Suppressor macrophage treated with lipopolysaccharide for 1 hour (primary cell): ENCODE measurements around the gene CA9.

Experiments
- DNase-seq, 3 donors: peaks; one replicate each; pipeline ENCODE4 v3.0.0-alpha.2; 2020 to 2022

CA9 gene

GRCh38 chr9:35675732-35676392, 2.1 kb downstream of the CA9 start:
- peak; percentile 22 to 54 (median 27) for DNase-seq

- no peak for DNase-seq
These were observed 5.4 kb downstream of the CA9 start for GRCh38 chr9:35679091-35679490.

GRCh38 chr9:35679766-35680330, 6.1 kb downstream of the CA9 start:
- no peak for DNase-seq

GRCh38 chr9:35680331-35681105, 6.8 kb downstream of the CA9 start:
- DNase-seq, result peak in 1 of 3 donors; percentile 31

GRCh38 chr9:35681341-35682002, 7.7 kb downstream of the CA9 start:
- DNase-seq, result no peak

GRCh38 chr9:35682051-35682450, 8.3 kb downstream of the CA9 start:
- DNase-seq, result no peak

GRCh38 chr9:35682520-35683315, 9.0 kb downstream of the CA9 start:
- DNase-seq, result no peak

- no peak for DNase-seq
These were observed 9.6 kb downstream of the CA9 start for GRCh38 chr9:35683323-35683722.

- no peak for DNase-seq
These were observed 11.2 kb downstream of the CA9 start for GRCh38 chr9:35684921-35685320.

- DNase-seq, result no peak
These were observed 11.8 kb downstream of the CA9 start for GRCh38 chr9:35685506-35685905.

GRCh38 chr9:35686222-35687203, 12.8 kb downstream of the CA9 start:
- DNase-seq, result no peak

- DNase-seq, result no peak
These were observed 13.6 kb downstream of the CA9 start for GRCh38 chr9:35687306-35687705.

GRCh38 chr9:35687972-35688557, 14.3 kb downstream of the CA9 start:
- DNase-seq, result no peak

GRCh38 chr9:35688558-35689541, 15.1 kb downstream of the CA9 start:
- DNase-seq, result peak; percentile 64 to 79 (median 72)

- DNase-seq, result no peak
These were observed 16.0 kb downstream of the CA9 start, which contains the start of gene TPM2 for GRCh38 chr9:35689542-35690293. Gene TPM2 (minus strand): TSS chr9:35689925. CDS start chr9:35689817, 108 bp downstream.

- no peak for DNase-seq
These were observed 16.5 kb downstream of the CA9 start for GRCh38 chr9:35690294-35690613.

- peak; percentile 41 to 67 (median 47) for DNase-seq
These were observed 17.0 kb downstream of the CA9 start for GRCh38 chr9:35690614-35691333.

GRCh38 chr9:35691334-35691650, 17.6 kb downstream of the CA9 start:
- DNase-seq, result peak; percentile 33 to 52 (median 43)
